Mesenchymal stem cell (in vitro differentiated cells and primary cell): ENCODE data around the gene RIMS3.

Experiments
- DNase-seq: peaks from one replicate; pipeline ENCODE4 v3.0.0-alpha.2; 2013
- H2AFZ ChIP-seq: one replicate; pipeline ENCODE4 v1.6.1; 2013; ENCODE audit warnings: low read depth, mild to moderate bottlenecking, control low read depth, inconsistent platforms, low read length, moderate library complexity
- H2AK5ac ChIP-seq: 2 replicates; pipeline ENCODE4 v1.6.1; 2013; ENCODE audit warnings: low read length, moderate library complexity, mild to moderate bottlenecking, inconsistent platforms; ENCODE audit not compliant: severe bottlenecking
- H2BK120ac ChIP-seq: one replicate; pipeline ENCODE4 v1.6.1; 2013; ENCODE audit warnings: low read depth, mild to moderate bottlenecking, inconsistent platforms, low read length, moderate library complexity
- H2BK12ac ChIP-seq, 2 experiments: one replicate each; pipeline ENCODE4 v1.6.1; 2013; ENCODE audit warnings: inconsistent platforms in 2 of 2, low read length in 2 of 2, mild to moderate bottlenecking in 2 of 2, moderate library complexity in 2 of 2, control low read depth in 1 of 2
- H2BK15ac ChIP-seq: one replicate; pipeline ENCODE4 v1.6.1; 2013; ENCODE audit warnings: mild to moderate bottlenecking, low read depth, inconsistent platforms; ENCODE audit not compliant: poor library complexity, severe bottlenecking
- H2BK5ac ChIP-seq: 2 replicates; pipeline ENCODE4 v1.6.1; 2013; ENCODE audit warnings: low read depth, mild to moderate bottlenecking, low read length, control low read depth, inconsistent platforms; ENCODE audit not compliant: poor library complexity, severe bottlenecking
- H3K14ac ChIP-seq, 2 experiments: one replicate each; pipeline ENCODE4 v1.6.1; 2013; ENCODE audit warnings: inconsistent platforms in 2 of 2, low read length in 2 of 2, control low read depth in 1 of 2, mild to moderate bottlenecking in 1 of 2, moderate library complexity in 1 of 2
- H3K18ac ChIP-seq, 2 experiments: one replicate each; pipeline ENCODE4 v1.6.1; 2013; ENCODE audit warnings: inconsistent platforms in 2 of 2, low read length in 2 of 2, control low read depth in 1 of 2, low read depth in 1 of 2, mild to moderate bottlenecking in 1 of 2
- H3K23ac ChIP-seq, 2 experiments: one replicate each; pipeline ENCODE4 v1.6.1; 2013; ENCODE audit warnings: inconsistent platforms in 2 of 2, low read length in 2 of 2, mild to moderate bottlenecking in 2 of 2, moderate library complexity in 2 of 2, control low read depth in 1 of 2
- H3K27ac ChIP-seq: 2 replicates; pipeline ENCODE4 v1.5.1; 2013; ENCODE audit warnings: mild to moderate bottlenecking, moderate library complexity, low read length, control low read depth, inconsistent platforms; ENCODE audit not compliant: poor library complexity, severe bottlenecking
- H3K27me3 ChIP-seq, 2 experiments: 2 replicates each; pipeline versions ENCODE4 v1.6.1 to v1.7.0; 2013; ENCODE audit warnings: low read length in 2 of 2, mild to moderate bottlenecking in 2 of 2, moderate library complexity in 2 of 2, control low read depth in 1 of 2, inconsistent platforms in 1 of 2; ENCODE audit not compliant: control insufficient read depth in 1 of 2, insufficient read depth in 1 of 2
- H3K36me3 ChIP-seq, 2 experiments: 2 replicates each; pipeline versions ENCODE4 v1.6.1 to v1.7.0; 2013; ENCODE audit warnings: low read length in 2 of 2, control low read depth in 1 of 2, inconsistent platforms in 1 of 2, low read depth in 1 of 2, mild to moderate bottlenecking in 1 of 2; ENCODE audit not compliant: insufficient read depth in 2 of 2, control insufficient read depth in 1 of 2
- H3K4ac ChIP-seq, 2 experiments: one replicate each; pipeline ENCODE4 v1.6.1; 2013; ENCODE audit warnings: inconsistent platforms in 2 of 2, low read length in 2 of 2, mild to moderate bottlenecking in 2 of 2, moderate library complexity in 2 of 2, control low read depth in 1 of 2, low read depth in 1 of 2
- H3K4me1 ChIP-seq: 2 replicates; pipeline ENCODE4 v1.6.1; 2013; ENCODE audit warnings: low read depth, low read length, control low read depth; ENCODE audit not compliant: control insufficient read depth, insufficient read depth
- H3K4me2 ChIP-seq: 2 replicates; pipeline ENCODE4 v1.6.1; 2013; ENCODE audit warnings: low read length, mild to moderate bottlenecking, inconsistent platforms; ENCODE audit not compliant: poor library complexity, severe bottlenecking
- H3K4me3 ChIP-seq, 2 experiments: 2 replicates each; pipeline versions ENCODE4 v1.5.1 to v1.7.0; 2013; ENCODE audit warnings: low read length in 2 of 2, mild to moderate bottlenecking in 2 of 2, control low read depth in 1 of 2, low read depth in 1 of 2; ENCODE audit not compliant: insufficient read depth in 1 of 2
- H3K79me1 ChIP-seq: replicated peaks from 2 replicates; pipeline ENCODE4 v1.6.1; 2013; ENCODE audit warnings: mild to moderate bottlenecking, control low read depth, low read length, inconsistent platforms; ENCODE audit not compliant: poor library complexity, severe bottlenecking
- H3K9ac ChIP-seq: 2 replicates; pipeline ENCODE4 v1.7.0; 2013; ENCODE audit warnings: mild to moderate bottlenecking, low read length, moderate library complexity
- H3K9me3 ChIP-seq: 2 replicates; pipeline ENCODE4 v1.7.0; 2013; ENCODE audit warnings: mild to moderate bottlenecking, low read length; ENCODE audit not compliant: control insufficient read depth
- H4K8ac ChIP-seq: one replicate; pipeline ENCODE4 v1.6.1; 2013; ENCODE audit warnings: inconsistent platforms, mild to moderate bottlenecking, low read length, moderate library complexity
- H4K91ac ChIP-seq: one replicate; pipeline ENCODE4 v1.6.1; 2013; ENCODE audit warnings: mild to moderate bottlenecking, low read length, inconsistent platforms
- WGBS: methylation state at CpG from one replicate; pipeline ENCODE4 v1.1.7; 2013; ENCODE audit warnings: mixed read lengths; 5-methylcytosine and 5-hydroxymethylcytosine counted together

The RIMS3 gene

DNA sequence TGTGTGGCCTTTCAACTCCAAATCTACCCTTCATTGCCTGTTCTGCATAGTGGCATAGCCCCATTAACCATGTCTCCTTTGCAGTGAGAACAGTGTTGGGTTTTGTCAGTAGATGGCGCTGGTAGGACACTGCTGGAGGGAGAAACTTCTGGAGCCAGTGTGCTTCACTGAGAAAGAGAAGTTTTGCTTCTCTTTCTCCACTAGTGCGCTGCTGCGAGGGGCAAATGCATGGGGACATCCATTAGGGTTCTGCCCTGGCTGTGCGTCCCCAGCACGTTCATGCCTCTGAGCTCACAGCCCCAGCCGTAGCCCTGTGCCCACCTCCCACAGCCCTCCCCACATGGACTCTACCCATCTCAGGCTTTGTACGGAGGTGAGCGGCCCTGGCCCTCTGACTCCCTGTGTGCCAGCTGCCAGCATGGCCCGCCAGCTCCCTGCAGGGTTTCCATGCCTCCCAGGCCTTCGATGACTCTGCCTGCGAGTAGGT, 53.1 kb downstream of the RIMS3 start:
- Histone ChIP-seq H3K27ac (no peak overlapping the region), H2BK15ac (no peak overlapping the region), H3K4me1 (peaks cover 3% of the 10 kb centered on the region), H3K18ac (no peak overlapping the region), H2BK5ac (no peak overlapping the region), H3K14ac (no peak overlapping the region), H3K79me1 (no peaks in the 10 kb centered on the region), H3K4ac (no peak overlapping the region), H2BK120ac (no peak overlapping the region), H3K23ac (no peak overlapping the region), H3K36me3 (no peaks in the 10 kb centered on the region), H3K4me3 (no peak overlapping the region), H3K9ac (no peak overlapping the region), H2AK5ac (no peak overlapping the region), H3K9me3 (no peaks in the 10 kb centered on the region), H4K91ac (no peak overlapping the region), H2AFZ (no peak overlapping the region), H2BK12ac (no peak overlapping the region), H3K4me2 (no peak overlapping the region), H4K8ac (no peak overlapping the region), H3K27me3 (peaks cover 10 to 32% of the 10 kb centered on the region in 2 experiments)
- WGBS = 40% methylated on average over 11 of the region's 11 CpGs
- DNase-seq = peak; percentile 66

- Histone ChIP-seq H3K4me1 (peaks cover 3% of the 10 kb centered on the region), H3K4me3 (no peak overlapping the region), H3K18ac (no peak overlapping the region), H3K4me2 (no peak overlapping the region), H3K27me3 (peaks cover 10 to 41% of the 10 kb centered on the region in 2 experiments), H2AFZ (no peak overlapping the region), H3K14ac (no peak overlapping the region), H3K4ac (no peak overlapping the region), H2BK120ac (no peak overlapping the region), H2AK5ac (no peak overlapping the region), H4K8ac (no peak overlapping the region), H3K27ac (no peak overlapping the region), H2BK5ac (no peak overlapping the region), H2BK12ac (no peak overlapping the region), H3K9me3 (no peaks in the 10 kb centered on the region), H2BK15ac (no peak overlapping the region), H3K9ac (no peak overlapping the region), H4K91ac (no peak overlapping the region), H3K36me3 (no peaks in the 10 kb centered on the region), H3K23ac (no peak overlapping the region), H3K79me1 (no peaks in the 10 kb centered on the region)
- DNase-seq = no peak
- WGBS = 86% methylated on average over 7 of the region's 7 CpGs
These were observed 55.3 kb downstream of the RIMS3 start for GRCh38 chr1:40610156-40610555.

GRCh38 chr1:40607921-40608320, 57.6 kb downstream of the RIMS3 start:
- H2AFZ ChIP-seq = no peak overlapping the region
- H3K27ac ChIP-seq = no peak overlapping the region
- H3K9ac ChIP-seq = no peak overlapping the region
- no peak overlapping the region for H3K18ac ChIP-seq
- H3K4me2 ChIP-seq = no peak overlapping the region
- H3K36me3 ChIP-seq = no peaks in the 10 kb centered on the region
- H3K4ac ChIP-seq = no peak overlapping the region
- no peak overlapping the region for H3K14ac ChIP-seq
- H2AK5ac ChIP-seq = no peak overlapping the region
- H2BK15ac ChIP-seq = no peak overlapping the region
- no peak overlapping the region for H2BK120ac ChIP-seq
- no peak overlapping the region for H3K4me3 ChIP-seq
- H3K9me3 ChIP-seq = no peaks in the 10 kb centered on the region
- 53% methylated on average over 1 of the region's 1 CpG for WGBS
- H3K27me3 ChIP-seq = peaks cover 10 to 41% of the 10 kb centered on the region in 2 experiments
- no peak for DNase-seq
- no peak overlapping the region for H2BK12ac ChIP-seq
- H4K91ac ChIP-seq = no peak overlapping the region
- no peaks in the 10 kb centered on the region for H3K79me1 ChIP-seq
- no peak overlapping the region for H3K23ac ChIP-seq
- H4K8ac ChIP-seq = no peak overlapping the region
- H2BK5ac ChIP-seq = no peak overlapping the region
- peaks cover 3% of the 10 kb centered on the region for H3K4me1 ChIP-seq

GRCh38 chr1:40606978-40607377, 58.5 kb downstream of the RIMS3 start:
- 60% methylated on average over 2 of the region's 2 CpGs for WGBS
- H2AFZ ChIP-seq = no peak overlapping the region
- H2BK15ac ChIP-seq = no peak overlapping the region
- no peak overlapping the region for H3K9ac ChIP-seq
- no peak overlapping the region for H4K8ac ChIP-seq
- H3K18ac ChIP-seq = no peak overlapping the region
- H3K9me3 ChIP-seq = no peaks in the 10 kb centered on the region
- H3K4ac ChIP-seq = no peak overlapping the region
- no peak overlapping the region for H2BK120ac ChIP-seq
- no peak overlapping the region for H3K27ac ChIP-seq
- H3K4me3 ChIP-seq = no peak overlapping the region
- H3K14ac ChIP-seq = no peak overlapping the region
- H3K23ac ChIP-seq = no peak overlapping the region
- H3K4me1 ChIP-seq = no peaks in the 10 kb centered on the region
- H4K91ac ChIP-seq = no peak overlapping the region
- no peaks in the 10 kb centered on the region for H3K79me1 ChIP-seq
- no peak overlapping the region for H2AK5ac ChIP-seq
- no peak for DNase-seq
- no peak overlapping the region for H3K4me2 ChIP-seq
- H2BK5ac ChIP-seq = no peak overlapping the region
- H2BK12ac ChIP-seq = no peak overlapping the region
- no peaks in the 10 kb centered on the region for H3K36me3 ChIP-seq
- peaks cover 10 to 36% of the 10 kb centered on the region in 2 experiments for H3K27me3 ChIP-seq
